Brain microvascular endothelial cell (primary cell): ENCODE measurements around the gene KLHL17.
A peak's percentile ranks its signal among the peaks of the same experiment; 100 is the strongest.

Source experiments
- DNase-seq: peaks from one replicate; pipeline ENCODE4 v3.0.0-alpha.2; 2020
- H3K27ac ChIP-seq: fragments of 250-450 bp; sonication (Bioruptor Pico); 2 replicates; pipeline ENCODE4 v1.5.1; 2020; ENCODE audit warnings: mild to moderate bottlenecking, moderate library complexity
- H3K27me3 ChIP-seq: fragments of 250-450 bp; sonication (Bioruptor Pico); replicated peaks from 2 replicates; pipeline ENCODE4 v1.5.1; 2020; ENCODE audit warnings: mild to moderate bottlenecking
- H3K36me3 ChIP-seq: fragments of 250-450 bp; sonication (Bioruptor Pico); replicated peaks from 2 replicates; pipeline ENCODE4 v1.5.1; 2020; ENCODE audit warnings: mild to moderate bottlenecking
- H3K4me3 ChIP-seq: 2 replicates; pipeline ENCODE4 v1.5.1; 2011; ENCODE audit warnings: low read depth, mild to moderate bottlenecking, control low read depth, low read length, moderate library complexity
- in situ Hi-C: cut with HindIII; loops from 2 replicates; pipeline ENCODE4 v1.10.0; 2017; ENCODE audit warnings: low sequenced_read_pairs, low pct_ligation_motif_present
- TF ChIP-seq, protein P1 (sequence below): IDR thresholded peaks from 2 replicates; pipeline ENCODE4 v1.5.1; 2011; ENCODE audit warnings: low read depth, mild to moderate bottlenecking, moderate library complexity, low read length, control low read depth, inconsistent platforms; ENCODE audit errors: missing control alignments

Gene KLHL17

DNA sequence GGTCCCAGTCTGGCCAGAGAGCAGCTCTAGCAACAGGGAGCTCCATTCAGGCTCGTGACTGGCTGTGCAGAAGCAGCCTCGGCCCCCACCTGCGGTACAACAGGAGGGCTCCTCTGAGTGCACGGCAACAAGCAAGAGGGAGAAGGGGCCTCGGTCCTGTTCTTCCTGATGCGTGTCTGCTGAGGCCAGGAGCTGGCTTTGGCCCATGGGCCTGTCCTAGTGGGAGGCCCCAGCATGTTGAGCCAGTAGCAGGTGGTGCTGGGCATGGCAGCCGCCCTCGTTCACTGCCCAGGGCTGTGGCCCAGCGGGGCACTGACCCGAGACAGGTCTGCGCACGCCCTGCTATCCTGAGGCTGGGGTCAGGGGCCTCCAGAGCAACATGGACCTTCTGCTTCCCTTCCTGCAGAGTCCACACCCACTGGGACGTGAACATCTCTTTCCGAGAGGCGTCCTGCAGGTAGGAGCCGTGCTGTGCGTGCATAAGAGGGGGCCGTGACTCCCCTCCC is 29.7 kb upstream of the KLHL17 start:
- TF ChIP-seq, protein P1, sequence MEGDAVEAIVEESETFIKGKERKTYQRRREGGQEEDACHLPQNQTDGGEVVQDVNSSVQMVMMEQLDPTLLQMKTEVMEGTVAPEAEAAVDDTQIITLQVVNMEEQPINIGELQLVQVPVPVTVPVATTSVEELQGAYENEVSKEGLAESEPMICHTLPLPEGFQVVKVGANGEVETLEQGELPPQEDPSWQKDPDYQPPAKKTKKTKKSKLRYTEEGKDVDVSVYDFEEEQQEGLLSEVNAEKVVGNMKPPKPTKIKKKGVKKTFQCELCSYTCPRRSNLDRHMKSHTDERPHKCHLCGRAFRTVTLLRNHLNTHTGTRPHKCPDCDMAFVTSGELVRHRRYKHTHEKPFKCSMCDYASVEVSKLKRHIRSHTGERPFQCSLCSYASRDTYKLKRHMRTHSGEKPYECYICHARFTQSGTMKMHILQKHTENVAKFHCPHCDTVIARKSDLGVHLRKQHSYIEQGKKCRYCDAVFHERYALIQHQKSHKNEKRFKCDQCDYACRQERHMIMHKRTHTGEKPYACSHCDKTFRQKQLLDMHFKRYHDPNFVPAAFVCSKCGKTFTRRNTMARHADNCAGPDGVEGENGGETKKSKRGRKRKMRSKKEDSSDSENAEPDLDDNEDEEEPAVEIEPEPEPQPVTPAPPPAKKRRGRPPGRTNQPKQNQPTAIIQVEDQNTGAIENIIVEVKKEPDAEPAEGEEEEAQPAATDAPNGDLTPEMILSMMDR: no peak
- no peaks in the 10 kb centered on the region for H3K36me3 ChIP-seq
- H3K4me3 ChIP-seq: no peak overlapping the region
- in situ Hi-C loops: no loop called here
- peaks cover 49% of the 10 kb centered on the region for H3K27me3 ChIP-seq
- H3K27ac ChIP-seq: no peak overlapping the region
- no peak for DNase-seq

DNA sequence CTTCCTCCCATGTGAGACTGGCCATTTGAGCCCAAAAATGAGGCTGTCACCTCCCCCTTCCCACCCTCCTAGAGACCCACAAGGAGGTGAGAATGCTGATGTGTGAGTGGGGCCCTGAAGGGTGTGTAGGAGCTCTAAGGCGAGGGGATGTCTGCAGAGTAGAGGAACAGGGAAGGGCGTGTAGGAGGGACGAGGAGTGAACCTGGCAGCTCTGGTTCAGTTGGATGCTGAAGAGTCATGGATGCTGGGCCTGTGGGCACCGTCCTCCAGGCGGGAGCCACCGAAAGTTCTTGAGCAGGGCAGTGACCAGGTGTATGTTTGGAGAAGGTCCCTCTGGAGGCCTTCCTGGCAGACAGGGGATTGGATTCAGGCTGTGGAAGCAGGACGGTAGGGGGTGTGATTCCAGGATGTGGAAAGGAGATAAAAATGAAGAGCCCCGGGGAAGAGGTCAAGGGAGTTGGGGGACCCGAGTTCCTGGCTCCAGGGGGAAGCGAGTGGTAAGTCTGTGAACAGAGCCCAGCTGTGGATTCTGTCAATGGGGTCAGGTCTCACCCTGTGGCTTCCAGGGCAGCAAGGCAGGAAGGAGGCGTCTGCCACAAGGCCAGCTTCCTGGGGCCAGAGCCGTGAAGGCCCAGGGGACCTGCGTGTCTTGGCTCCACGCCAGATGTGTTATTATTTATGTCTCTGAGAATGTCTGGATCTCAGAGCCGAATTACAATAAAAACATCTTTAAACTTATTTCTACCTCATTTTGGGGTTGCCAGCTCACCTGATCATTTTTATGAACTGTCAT is 28.8 kb upstream of the KLHL17 start:
- H3K4me3 ChIP-seq: no peak overlapping the region
- DNase-seq: no peak
- TF ChIP-seq, protein P1: peak; percentile 20
- no peak overlapping the region for H3K27ac ChIP-seq
- in situ Hi-C loops: no loop called here
- peaks cover 47% of the 10 kb centered on the region for H3K27me3 ChIP-seq
- H3K36me3 ChIP-seq: no peaks in the 10 kb centered on the region

DNA sequence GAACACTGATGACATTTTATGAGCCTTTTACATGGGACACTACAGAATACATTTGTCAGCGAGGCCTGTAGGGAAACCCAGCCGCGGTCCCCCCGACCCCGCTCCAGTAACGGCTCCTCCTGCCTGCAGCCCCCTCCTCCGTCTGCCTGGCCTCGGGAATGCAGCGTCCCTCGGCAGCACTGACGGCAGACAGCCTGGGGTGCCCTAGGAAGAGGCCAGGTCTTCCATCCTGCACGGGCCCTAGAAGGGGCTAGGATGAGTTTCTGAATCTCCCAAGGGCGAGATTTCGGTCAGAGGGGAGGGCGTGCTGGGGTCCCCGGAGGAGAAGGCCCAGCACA is 28.2 kb upstream of the KLHL17 start:
- no peak overlapping the region for H3K4me3 ChIP-seq
- no peak overlapping the region for H3K27ac ChIP-seq
- H3K36me3 ChIP-seq: no peaks in the 10 kb centered on the region
- DNase-seq: no peak
- peaks cover 42% of the 10 kb centered on the region for H3K27me3 ChIP-seq
- in situ Hi-C loops: no loop called here
- TF ChIP-seq, protein P1: no peak

DNA sequence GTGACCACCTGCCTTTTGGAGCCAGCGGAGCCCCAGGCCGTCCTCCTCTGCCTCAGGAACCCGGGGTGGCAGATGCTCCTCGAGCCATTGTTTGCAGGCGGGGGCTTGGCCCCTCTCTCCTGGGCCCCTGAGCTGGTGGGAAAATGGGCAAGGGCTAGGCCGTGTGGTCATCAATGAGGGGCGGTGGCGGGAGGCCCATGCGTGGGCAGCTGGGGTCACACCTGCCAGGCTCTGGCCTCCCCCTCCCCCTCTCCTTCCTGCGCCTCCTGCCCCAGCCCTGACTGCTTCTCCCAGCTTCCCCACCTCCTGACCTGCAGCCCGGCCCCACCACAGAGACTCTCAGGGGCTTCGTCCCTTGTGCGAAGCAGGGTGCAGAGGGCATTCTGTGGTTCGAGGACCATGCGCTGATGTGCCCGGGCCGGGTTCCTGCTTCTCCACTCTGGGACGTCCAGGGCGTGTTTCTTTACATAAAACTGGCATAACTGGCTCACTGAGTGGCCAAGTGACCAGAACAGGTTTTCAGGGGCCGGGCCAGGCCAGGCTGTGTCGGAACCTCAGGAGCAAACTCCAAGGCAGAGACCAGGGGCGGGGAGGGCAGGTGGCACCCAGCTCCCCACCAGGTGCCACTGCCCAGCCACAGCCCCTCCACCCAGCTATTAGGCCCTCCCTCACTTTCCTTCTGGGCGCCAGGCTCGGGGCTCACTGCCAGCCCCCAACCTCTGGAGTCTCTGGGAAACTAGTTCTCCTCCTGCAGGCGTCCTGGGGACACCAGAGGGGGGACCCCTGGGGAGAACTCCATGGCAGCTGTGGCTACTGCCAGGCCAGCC is 27.4 kb upstream of the KLHL17 start:
- Histone ChIP-seq H3K27ac (no peak overlapping the region), H3K36me3 (no peaks in the 10 kb centered on the region), H3K27me3 (peaks cover 39% of the 10 kb centered on the region), H3K4me3 (no peak overlapping the region)
- no peak for DNase-seq
- in situ Hi-C loops: no loop called here
- TF ChIP-seq, protein P1: no peak

DNA sequence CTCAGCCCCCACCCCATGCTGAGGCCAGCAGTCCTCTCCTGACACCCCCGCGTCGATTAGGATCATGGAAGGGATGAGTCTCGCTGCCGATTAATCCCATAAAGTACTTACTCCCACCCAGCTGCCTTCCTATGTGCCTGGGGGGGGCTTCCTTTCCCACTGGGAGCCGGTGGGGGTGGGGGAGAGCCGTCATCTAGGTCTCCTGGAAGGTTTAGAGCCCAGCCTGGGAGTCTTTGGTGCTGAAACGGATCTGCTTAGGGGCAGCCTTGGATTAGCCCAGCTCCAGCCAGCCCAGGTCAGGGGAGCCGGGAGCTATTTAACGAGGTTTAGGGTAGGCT is 26.8 kb upstream of the KLHL17 start:
- no peaks in the 10 kb centered on the region for H3K36me3 ChIP-seq
- TF ChIP-seq, protein P1: no peak
- DNase-seq: no peak
- in situ Hi-C loops: no loop called here
- no peak overlapping the region for H3K4me3 ChIP-seq
- no peak overlapping the region for H3K27ac ChIP-seq
- H3K27me3 ChIP-seq: peaks cover 37% of the 10 kb centered on the region
